NCI-H345 treated with DMSO at 0.1 percent for 48 hours (cell line): ENCODE data around the gene NCOA3.

Source experiments
- DNase-seq: peaks from one replicate; lab custom pipeline; 2025; ENCODE audit not compliant: unreplicated experiment; lab: John Stamatoyannopoulos, UW

Gene NCOA3

DNA sequence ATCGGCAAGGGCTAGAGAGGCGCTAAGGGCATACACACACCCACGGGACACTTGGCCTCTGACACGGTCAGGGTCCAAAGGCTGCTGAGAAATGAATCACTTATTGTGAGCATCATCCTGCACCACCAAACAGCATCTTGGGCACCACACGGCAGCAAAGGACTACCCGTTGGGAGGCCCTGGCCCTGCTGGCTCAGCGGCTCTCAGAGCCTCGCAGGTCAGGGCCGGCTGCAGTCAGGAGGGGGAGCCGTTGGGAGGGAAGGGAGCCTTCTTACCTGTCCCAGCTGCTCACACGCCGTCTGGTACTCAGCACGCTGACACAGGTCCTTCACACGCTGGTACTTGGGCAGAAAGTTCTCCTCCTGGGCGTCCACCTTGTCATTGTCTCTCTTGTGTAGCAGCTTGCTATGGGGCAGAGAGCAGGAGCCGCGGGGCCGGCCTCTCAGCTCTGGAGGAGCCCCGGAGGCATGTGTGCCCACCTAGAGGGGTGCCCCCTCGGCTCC is 174.6 kb downstream of the NCOA3 start:
- no peak for DNase-seq

DNA sequence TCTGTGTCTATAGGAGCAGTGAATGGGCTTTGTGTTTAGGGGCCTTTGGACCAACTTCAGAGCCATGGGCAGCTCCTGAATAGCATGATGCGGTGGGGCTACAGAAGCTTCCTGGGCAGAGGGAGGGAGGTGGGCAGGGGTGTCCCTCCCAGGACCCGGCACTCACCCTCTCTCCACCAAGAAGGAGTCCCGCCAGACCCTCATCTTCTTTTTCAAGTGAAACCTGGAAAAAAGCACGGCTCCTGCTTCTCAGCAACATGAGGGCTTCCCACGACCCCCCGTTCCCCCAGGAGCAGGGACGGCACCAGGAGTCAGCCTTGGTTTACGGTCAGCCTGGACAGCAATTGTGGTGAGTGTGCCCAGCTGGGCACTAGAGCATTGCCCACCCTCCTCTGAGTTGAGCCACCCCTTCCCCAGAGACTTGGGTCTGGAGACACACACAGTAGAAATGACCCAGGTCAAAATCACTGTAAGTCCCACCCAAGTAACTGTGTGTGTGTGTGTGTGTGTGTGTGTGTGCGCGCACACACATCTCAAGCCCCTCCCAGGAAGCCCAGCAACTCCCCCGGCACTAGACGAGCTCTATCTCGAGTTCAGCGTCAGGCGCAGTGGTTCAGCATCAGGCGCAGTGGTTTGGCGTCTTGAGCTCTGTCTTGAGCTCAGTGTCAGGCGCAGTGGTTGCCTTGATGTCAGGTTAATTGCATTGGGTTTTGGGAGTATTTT is 175.4 kb downstream of the NCOA3 start:
- DNase-seq = no peak

DNA sequence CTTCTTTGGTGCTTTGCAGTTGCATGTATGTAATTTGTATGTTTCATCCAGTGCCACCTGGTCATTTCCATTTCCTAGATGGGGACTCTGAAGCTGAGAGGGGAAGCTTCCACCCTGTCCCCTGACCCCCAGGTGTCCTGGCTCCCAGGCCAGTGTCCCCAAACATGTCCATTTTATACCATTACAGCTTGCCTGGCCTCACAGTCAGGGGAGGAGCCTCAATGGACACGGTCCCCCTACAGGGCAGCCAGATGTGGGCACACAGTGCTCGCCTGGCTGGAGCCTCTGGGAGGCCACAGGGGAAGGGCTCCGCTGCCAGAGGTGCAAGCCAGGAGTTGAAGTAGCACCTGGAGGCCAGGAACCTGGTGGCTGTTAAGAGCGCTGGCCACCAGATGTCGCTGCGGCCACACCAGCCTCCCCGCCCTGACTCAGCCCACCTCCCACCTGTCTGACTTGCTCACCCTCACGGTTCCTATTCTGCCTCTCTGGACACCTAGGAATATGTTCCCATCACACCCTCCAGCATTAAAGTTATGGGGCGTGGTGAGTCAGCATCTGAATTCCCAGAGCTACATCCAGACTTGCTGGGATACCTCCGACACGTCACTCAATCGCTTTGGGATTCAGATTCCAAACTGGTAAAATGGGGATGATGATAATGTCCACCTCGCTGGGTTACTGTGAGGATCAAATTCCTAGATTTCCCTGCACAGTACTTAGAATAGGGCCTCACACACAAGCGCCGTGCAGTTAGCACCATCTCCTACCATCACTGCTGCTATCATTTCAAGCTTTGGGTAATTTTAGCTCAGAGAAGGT is 176.2 kb downstream of the NCOA3 start:
- DNase-seq = peak; percentile 41

DNA sequence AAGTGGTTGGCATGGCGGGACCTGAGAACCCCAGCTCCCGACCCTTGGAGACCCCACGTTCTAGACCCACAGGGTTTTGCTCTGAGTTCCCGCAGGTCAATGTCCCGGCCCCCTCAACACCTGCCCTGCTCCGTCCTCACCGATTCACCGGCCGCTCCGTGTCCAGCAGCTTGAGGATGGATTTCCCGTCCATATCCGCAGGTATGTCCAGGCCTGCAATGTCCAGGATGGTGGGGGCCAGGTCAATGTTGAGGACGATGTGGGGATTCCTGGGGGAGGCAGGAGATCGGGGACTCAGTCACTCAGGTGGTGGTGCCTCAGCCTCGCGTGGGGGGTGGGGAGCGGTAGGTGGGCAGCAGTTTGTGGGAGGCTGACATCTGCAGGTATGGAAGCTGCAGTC is 176.8 kb downstream of the NCOA3 start:
- DNase-seq = no peak

DNA sequence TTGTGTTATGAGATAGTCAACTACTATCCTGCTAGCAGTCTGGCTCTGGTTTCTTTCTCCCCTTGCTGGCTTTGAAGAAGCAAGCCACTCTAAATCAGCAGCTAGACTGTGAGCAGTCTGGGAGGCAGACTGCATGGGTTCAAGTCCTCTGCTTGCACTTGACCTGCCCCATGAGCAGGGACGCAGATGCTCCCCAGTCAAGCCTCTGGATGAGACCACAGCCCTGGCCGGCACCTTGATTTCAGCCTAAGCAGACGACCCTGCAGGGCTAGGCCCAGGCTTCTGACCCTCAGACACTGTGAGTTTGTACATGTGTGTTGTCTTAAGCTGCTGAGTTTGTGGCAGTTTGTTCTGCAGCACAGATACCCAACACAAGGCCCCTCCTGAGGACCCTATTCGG is 177.8 kb downstream of the NCOA3 start:
- DNase-seq = no peak

DNA sequence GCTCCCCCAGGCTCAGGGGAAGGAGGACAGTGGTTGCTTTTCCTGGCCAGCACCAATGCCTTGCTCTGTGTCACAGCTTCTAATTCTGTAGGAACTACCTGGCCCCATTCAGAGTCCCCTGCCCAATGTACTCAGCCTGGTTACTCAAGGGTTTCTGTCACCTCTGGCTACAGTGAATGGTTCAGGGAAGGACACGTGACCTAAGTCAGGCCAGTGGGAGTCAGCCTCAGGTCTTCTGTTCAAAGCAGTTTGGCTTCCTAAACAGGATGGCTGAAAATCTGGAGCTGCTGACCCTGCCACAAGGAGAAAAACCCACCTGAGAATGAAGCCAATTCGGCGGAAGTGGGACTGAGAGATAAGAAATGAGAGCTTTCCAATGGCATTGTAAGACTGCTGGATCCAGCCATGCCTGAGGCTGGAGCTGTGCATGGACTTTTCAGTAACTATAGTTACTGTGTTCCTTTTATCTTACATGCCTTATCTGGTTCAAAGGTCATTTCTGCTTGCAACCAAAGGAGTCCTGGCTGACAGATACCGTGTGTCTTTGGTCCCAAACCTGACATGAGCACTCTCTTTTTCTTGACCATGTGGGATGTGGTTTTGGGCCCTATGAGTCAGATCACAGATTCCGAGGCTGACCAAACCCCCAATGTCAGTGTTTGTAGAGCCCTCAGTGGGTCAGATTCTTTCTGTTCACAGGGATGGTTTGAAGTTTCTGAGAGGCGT is 179.3 kb downstream of the NCOA3 start:
- DNase-seq = no peak

DNA sequence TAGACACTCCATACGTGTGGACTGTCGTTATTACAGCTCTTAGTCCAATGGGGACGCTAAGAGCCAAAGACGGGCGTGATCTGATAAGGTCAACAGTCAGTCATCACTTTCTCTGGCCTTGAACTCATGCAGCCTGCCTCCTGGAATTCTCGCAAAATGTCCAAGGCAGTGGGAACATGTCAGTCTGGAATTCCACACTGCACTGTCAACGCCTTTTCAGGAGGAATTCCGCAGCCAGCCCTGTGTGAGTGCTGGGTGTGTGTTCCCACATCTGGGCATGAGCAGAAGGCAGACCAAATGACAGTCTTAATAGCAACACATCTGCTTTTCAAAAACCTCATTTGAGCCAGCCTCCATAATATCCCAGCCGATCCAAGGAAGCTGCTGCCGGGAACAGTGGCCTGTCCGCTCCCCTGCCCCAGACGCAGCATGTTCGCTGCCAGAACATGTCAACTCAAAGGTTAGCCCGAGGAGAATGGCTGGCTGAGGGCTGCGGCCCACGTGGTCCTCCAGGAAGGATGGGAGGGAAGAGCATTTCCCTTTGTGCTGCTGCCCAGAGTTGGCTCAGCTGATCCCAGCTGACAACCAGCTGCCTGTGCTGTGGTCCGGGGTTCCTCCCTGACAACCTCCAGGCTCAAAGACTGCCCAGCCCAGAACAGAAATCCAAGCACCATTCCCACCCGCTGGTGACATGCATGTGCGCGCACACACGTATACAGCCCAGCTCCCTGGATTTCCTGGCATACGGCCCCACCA is 180.5 kb downstream of the NCOA3 start:
- DNase-seq = no peak

DNA sequence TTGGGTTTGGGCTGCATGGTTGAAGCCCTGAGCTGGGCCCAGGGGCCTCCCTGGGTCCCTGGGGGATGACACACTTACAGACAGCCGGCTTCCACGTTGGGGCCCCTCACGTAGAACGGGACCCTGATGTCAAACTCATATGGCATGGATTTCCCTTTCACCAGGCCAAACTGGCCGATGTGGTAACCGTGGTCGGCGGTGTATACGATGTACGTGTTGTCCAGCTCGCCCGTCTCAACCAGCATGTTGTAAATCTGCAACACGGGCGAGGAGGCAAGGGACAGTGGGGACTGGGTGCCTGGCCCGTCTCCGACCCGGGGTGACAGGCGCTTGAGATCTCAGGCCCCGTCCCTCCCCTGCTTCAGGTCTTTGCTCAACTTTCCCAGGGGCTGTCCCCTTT is 181.2 kb downstream of the NCOA3 start:
- DNase-seq = no peak

DNA sequence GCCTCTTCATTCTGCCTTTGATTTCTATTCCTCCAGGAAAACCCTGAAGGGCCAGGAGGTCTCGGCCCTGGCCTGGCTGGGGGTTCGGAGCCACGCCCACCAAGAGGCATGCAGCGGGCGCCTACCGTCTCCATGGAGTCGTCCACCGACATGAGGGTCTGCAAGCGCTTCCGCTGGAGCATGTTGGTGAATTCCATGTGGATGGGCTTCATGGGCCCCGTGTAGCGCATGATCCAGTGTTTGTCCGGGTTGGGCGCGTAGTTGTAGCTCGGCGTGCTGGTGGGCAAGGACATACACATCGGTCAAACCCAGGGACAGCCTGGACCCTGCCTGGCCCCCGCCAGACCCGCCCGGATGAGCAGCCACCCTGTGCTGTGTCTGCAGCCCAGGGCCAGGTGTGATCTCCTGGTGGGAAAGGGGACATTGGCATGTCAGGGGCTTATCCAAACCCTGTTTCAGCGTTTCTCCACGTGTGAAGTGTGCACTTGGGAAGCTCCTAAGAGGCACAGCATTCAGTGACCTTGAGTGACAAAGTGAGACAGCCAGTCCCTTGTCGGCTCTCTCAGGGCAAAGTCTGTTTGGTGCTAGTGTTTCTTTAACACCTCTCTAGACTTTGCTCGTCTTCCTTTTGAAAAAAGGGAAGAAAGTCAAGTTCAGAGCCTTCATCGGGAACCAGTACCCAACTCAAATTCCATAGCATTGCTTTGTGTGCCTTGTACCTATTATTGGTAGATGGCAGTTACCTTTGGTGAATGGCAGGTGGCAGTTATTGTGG is 182.8 kb downstream of the NCOA3 start:
- no peak for DNase-seq

DNA sequence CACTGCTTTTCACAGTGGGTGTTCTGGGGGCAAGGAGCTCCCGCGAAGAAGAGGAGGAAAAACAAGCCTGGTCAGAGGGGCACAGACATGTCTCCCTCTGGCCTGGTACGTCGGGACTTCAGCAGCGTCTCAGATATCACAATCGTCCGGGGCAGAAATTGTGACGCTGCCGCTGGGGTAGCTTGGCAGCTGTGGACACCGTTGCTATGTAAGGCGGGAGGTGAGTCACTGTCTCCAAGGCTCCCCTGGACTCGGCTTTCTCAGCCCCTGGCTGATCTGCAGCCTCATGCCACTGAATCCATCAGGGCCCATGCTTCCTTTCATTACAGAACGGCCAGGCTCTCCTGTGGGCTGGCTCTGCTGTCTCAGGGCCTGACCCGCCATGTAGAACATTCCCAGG is 184.9 kb downstream of the NCOA3 start:
- DNase-seq = no peak

DNA sequence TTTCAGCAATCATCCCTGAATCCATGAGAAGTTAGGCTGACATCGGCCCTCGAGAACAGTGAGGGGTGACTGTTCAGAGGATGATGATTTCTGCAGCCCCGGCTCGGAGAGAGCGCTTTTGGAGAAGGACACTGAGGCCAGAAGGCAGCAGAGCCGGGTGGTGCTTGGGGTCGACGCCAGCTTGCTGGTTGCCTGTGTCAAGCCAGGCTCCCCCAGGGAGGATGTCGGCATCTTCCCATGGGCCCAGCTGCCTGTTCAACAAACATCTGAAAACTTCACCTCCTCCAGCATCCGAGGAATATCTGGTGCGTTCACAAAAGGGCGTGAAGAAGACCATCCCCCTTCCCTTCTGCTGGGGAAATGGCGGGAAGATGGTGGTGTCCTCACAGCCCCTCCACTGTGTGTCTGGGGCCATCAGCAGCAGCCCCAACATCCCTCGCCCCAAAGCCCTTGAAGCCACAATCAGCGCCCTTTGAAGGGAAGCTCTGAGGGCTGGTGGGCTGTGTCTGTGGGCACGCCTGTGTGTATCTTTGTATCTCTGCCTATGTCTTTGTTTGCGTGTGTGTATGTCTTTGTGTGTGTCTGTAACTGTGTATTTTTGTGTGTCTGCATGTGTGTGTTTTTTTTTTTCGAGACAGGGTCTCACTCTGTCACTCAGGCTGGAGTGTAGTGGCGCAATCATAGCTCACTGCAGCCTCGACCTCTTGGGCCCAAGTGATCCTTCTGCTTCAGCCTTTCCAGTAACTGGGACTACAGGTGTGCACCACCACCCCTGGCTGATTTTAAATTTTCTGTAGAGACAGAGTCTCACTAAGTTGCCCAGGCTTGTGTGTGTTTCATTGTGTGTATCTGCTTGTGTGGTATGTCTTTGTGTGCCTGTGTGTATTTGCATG is 185.7 kb downstream of the NCOA3 start:
- no peak for DNase-seq

DNA sequence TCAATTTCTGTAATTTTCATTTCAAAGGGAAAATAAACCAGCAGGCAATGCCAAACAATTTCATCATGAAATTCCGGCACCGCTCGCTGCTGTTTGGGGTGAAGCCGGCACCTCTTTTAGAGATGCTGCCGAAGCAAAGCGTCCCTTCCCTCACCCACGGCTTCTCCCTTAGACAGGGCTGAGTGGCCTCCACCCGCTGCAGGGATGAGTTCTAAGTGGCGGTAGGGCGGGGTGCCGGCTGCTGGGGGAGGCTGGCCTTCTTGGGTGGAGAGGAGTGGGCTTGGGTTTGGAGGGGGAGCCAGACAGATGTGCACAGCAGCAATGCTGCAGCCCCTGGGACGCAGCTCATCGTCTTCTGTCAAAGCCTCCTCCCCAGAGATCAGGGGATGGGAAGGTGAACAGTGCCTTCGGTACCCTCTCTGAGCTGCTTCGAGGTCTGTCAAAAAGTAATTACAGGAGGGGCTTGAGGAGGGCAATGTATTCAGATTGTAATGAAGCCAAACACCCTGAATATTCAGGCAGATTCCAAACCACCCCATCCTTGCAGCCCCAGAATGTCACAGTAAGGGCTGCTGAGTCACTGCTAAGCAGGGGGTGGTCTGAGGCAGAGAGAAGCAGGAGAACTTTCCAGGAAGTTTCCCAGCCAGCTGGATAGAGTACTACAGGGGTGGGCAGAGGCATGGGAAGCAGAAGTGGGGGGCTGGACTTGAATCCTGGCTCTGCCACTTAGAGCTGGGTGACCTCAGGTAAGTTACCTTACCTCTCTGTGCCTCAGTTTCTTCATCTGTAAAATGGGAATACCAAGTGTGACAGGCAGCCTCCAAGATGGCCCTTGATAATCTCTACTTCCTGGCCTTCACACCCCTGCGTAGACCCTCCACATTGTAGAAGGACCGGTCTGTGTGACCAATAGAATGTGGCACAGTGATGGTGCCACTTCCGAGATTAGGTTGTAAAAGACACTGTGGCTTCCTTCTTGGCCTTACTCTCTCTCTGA is 187.0 kb downstream of the NCOA3 start:
- DNase-seq = no peak

DNA sequence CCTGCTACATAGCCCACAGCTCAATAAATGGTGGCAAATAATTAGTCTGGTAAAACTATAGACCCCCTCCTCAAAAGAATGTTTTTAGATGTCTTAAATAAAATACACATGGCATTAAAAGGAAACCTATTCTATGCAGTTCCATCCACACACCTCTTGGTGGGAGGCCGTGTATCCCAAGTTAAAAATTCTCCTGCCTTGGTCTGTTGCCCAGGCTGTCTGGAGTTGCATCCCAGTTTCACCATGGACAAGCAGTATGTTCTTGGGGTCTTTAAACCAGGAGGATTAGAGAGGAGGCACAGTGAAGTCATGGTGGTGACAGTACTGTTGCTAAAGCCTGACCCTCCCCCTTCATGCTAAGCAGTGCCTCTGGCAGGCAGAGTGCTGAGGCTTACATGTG is 188.0 kb downstream of the NCOA3 start:
- DNase-seq = no peak

DNA sequence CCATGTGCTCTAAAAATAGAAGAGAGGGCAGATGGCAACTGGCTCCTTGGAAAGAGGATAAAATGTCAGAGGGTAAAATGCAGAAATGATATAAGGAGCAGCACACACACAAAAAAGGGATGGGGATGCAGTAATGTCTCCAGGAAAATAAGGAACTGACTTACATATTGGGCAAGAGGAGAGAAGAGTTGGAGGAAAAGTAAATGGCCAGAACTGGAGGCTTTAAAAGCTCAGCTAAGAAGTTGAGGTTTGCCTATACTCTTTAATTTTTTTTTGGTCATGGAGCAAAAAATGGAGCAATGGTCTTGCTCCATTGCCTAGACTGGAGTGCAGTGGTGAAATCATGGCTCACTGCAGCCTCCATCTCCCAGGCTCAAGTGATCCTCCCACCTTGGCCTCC is 189.9 kb downstream of the NCOA3 start:
- no peak for DNase-seq

DNA sequence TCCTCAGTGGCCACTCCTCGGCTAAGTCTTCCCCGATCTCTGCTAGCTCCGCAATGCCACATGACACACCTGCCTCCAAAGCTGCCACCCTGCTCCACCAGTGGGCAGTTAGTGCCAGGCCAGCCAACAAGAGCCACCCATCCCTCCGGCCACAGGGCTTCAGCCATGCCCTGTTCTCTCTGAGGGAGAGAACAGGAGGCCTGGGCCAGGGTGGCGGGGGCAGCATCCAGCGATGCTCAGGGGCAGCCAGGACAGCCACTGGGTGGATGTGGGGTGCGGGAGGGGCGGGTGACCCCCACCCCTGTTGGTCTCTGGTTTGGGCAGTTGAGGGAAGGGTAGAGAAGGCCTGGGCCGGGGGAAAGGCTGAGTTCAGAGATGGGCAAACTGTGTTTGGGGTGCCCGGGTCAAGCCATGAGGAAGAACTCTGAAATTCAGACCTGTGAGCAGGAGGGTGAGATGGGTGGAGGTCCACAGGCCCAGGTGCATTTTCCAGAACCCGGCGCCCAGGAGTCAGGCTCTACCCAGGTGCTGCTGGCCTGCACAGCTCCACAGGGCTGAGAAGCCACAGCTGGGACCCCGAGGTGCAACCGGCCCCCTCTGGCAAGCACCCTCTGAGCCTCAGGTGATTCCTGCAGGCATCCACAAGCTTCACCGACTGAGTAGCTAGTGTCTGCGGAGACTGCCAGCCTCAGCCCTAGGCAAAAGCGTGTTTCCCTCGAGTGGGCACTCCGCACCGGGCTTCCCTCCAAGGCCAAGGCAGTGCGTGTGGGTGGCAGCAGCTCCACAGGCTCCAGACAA is 192.5 kb downstream of the NCOA3 start:
- no peak for DNase-seq

DNA sequence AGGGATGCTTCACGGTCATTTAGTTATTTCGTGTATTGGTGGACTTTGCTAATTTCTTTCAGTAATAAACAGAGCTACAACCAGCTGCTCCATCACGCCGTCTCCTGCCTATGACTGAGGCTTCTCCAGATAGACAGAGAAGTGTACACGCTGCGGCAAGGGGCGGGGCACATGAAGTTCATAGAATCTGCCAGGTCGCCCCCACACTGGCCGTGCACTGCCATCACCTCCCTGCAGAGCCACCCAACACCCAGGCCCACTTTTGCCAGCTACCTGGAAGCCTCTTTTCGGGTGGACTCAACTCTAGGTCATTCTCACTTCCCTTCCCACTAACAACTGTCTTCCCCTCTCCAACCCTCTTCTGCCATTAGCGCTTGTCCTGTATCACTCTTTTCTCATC is 195.2 kb downstream of the NCOA3 start:
- DNase-seq = no peak

DNA sequence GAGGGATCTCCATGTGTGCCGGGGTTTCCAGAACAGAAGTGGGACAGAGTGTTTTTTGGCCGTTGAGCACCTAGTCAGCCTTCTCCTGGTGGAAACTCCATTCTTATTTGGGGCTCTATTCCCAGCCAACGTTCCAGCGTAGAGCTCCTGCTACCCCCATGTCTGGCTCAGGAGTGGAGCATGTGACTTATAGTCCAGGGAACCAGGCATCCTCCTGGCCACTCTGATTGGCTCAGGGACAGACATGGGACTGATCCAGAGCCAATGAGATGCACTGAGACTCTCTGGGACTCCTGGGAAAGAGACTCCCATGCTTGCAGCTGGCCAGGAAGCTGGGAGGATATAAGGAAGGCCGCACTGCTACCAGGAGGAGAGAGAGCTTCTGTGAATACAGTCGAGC is 196.5 kb downstream of the NCOA3 start:
- DNase-seq = no peak
